GM10266 (cell line): ENCODE measurements around the gene CARMIL1.

Experiments
- DNase-seq: peaks from one replicate; pipeline ENCODE4 v3.0.0; 2012; ENCODE audit errors: extremely low spot score
- CTCF ChIP-seq: IDR thresholded peaks from 2 replicates; pipeline ENCODE4 v1.5.1; 2012; ENCODE audit warnings: mild to moderate bottlenecking, low read depth; ENCODE audit not compliant: control insufficient read depth, insufficient read depth; ENCODE audit errors: missing control alignments

The CARMIL1 gene

DNA sequence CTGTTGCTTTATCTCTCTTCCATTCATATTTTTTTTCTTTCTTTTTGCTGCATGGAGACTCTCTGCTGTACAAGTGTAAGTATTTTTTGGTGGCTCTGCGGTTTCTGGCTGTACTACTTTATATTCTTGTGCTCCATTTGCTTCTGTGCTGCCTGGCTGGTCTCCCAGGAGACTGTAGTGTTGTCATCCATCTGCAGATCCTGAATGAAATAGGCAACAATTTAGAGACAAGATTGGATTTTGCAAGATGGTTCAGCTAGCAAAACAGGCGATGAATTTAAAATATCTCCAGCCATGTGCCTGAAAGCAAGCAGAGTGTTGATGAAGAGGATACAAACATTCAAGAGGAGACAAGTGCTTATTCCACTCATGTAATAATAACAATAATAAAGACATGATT, 297.7 kb downstream of the CARMIL1 start:
- no peak for DNase-seq
- TF ChIP-seq CTCF: no peak

DNA sequence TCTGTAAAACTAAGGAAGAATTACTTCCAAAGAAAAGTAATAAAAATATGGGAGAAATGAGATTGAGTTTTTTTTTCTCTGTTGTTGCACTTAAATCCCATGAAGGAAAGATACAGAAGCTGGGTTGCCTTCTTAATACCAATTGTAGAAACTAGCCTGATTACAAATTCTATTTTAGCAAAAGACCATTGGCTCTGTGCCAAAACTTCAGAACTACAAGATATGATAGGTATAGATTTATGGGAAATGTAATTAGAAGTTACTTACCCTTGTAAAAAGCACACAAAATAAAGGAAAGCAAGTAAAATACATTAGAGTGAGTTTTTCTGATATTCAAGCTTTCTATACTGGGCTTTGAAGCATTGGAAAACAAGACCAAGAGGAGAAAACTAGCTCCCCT, 299.4 kb downstream of the CARMIL1 start:
- no peak for TF ChIP-seq CTCF
- no peak for DNase-seq

GRCh38 chr6:25579391-25579883, 300.3 kb downstream of the CARMIL1 start:
- no peak for TF ChIP-seq CTCF
- DNase-seq: no peak

DNA sequence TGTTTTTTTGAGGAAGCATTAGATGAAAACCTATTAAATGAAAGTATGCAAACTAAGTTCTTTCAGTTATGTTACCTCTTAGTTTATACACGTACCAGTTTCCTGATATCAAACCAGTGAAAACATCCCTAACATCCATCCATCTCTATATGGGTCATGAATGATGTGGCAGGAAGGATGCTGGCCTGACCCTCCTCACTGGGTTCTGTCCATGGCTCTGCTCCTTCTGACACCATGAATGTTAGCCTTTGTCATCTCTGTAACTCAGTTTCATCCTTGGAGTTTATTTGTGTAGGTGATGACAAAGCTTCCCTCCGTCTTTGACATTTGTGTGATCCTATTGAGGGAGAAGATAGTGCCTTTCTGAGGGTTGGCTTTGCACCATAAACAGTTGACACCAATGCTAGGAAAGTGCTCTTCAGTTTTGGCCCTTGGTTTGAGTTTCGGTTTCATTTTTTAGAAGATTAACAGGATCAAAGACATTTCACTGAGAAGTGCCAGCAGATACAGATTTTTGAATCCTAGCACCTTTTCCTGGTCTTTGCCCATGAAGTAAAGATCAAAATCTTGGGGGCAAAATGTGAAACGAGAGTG, 300.8 kb downstream of the CARMIL1 start:
- no peak for DNase-seq
- TF ChIP-seq CTCF: no peak

DNA sequence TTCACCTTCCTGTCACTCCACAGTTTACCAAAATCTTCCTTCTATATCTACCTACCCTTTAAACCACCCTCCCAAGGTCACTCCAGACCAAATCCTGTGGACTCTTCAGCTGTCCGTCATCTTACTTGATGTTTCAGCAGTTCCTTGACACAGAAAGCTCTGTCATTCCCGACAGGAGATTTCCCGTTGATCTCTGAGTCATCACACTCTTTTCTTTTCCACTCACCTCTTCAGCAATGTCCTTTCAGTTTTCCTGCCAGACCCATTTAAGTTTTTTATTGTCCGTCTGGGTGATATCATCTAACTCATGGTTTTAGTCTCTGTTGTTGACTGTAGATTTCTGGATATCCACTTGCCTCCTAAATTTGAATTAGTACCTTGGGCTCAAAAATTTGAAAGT, 302.9 kb downstream of the CARMIL1 start:
- no peak for TF ChIP-seq CTCF

DNA sequence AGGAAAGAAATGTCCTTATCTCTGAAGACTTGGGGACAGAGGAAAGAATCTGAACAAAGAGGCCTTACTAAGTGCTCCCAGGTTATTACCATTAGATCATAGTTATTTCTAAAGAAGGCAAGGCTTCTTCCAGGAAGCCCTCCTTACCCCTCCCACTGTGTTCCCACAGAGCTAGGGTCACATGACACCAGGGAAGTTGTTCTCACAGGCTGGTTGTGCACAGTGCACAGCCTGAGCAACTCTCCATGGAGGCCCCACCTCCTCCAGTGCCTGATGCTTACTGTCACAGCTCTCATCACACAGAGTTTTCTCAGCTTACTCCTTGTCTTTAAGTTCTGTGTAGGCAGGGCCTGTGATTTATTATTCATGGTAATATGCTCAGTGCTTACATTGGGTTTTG, 303.9 kb downstream of the CARMIL1 start:
- no peak for DNase-seq
- TF ChIP-seq CTCF: no peak

More for the DNA sequence above, 302.9 kb downstream of the CARMIL1 start:
- DNase-seq: no peak

GRCh38 chr6:25583906-25584305, 304.7 kb downstream of the CARMIL1 start:
- DNase-seq: no peak
- TF ChIP-seq CTCF: no peak
